CD4-positive, alpha-beta T cell treated with Interleukin-2 at 100 ng/mL for 4 hours (primary cell): Measurements from ENCODE around the gene ASTN1.

Source experiments
- DNase-seq: peaks from one replicate; pipeline ENCODE4 v3.0.0-alpha.2; 2020; ENCODE audit warnings: low spot score

ASTN1 gene

GRCh38 chr1:177164380-177165068 is at the start of gene ASTN1:
ASTN1 (minus strand) TSS chr1:177164712; CDS start chr1:177164676, 36 bp downstream.
- DNase-seq = no peak

- no peak for DNase-seq
Measured at GRCh38 chr1:177211231-177211630, 46.7 kb upstream of the ASTN1 start.

- DNase-seq = no peak
Measured at GRCh38 chr1:177210071-177210470, 45.6 kb upstream of the ASTN1 start.

- DNase-seq = no peak
Measured at GRCh38 chr1:177209357-177209756, 44.8 kb upstream of the ASTN1 start.

- no peak for DNase-seq
Measured at GRCh38 chr1:177208920-177209319, 44.4 kb upstream of the ASTN1 start.

GRCh38 chr1:177206831-177207355 is 42.4 kb upstream of the ASTN1 start:
- no peak for DNase-seq

- no peak for DNase-seq
Measured at GRCh38 chr1:177200290-177200689, 35.8 kb upstream of the ASTN1 start.

GRCh38 chr1:177198243-177198642 is 33.7 kb upstream of the ASTN1 start:
- no peak for DNase-seq

GRCh38 chr1:177190308-177190970 is 25.9 kb upstream of the ASTN1 start:
- DNase-seq = no peak

GRCh38 chr1:177186639-177187038 is 22.1 kb upstream of the ASTN1 start:
- no peak for DNase-seq

GRCh38 chr1:177185209-177185608 is 20.7 kb upstream of the ASTN1 start:
- no peak for DNase-seq

- DNase-seq = no peak
Measured at GRCh38 chr1:177183836-177184235, 19.3 kb upstream of the ASTN1 start.

GRCh38 chr1:177181631-177182291 is 17.2 kb upstream of the ASTN1 start:
- DNase-seq = no peak

- DNase-seq = no peak
Measured at GRCh38 chr1:177181280-177181630, 16.7 kb upstream of the ASTN1 start.

- no peak for DNase-seq
Measured at GRCh38 chr1:177174921-177175634, 10.6 kb upstream of the ASTN1 start.

- no peak for DNase-seq
Measured at GRCh38 chr1:177173976-177174375, 9.5 kb upstream of the ASTN1 start.

- no peak for DNase-seq
Measured at GRCh38 chr1:177172866-177173265, 8.4 kb upstream of the ASTN1 start.

- no peak for DNase-seq
Measured at GRCh38 chr1:177172272-177172671, 7.8 kb upstream of the ASTN1 start.

GRCh38 chr1:177171536-177172123 is 7.1 kb upstream of the ASTN1 start:
- DNase-seq = no peak

- DNase-seq = no peak
Measured at GRCh38 chr1:177170756-177171535, 6.4 kb upstream of the ASTN1 start, which contains the start of gene BRINP2. BRINP2 (plus strand) TSS chr1:177170958; CDS start chr1:177229877, 58,919 bp downstream.

GRCh38 chr1:177165069-177165439 is 542 bp upstream of the ASTN1 start:
- no peak for DNase-seq
